IPS DF 4.7 (cell line): ENCODE measurements around the gene PRDM12.

Experiments used
- DNase-seq: peaks from one replicate; pipeline ENCODE4 v3.0.0-alpha.2; 2013; ENCODE audit warnings: low spot score; ENCODE audit errors: extremely low read depth

The PRDM12 gene

DNA sequence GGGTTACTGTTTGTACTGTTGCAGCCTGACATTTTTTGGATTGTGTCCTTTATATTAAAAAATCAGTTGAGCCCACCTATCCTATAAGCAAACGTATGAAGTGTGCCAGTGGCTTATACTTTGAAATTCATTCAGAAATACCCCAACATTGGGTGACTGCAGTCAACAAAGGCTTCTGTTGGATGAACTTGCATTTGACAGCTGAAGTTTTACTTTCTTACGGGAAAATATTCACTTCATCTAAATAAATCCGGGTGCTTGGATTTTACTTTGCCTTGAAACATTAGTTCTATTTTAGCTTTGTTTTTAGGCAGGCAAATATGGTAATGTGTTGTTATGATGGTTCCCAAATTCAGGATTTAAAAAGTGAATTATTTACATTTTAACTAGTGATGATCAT, 50.9 kb downstream of the PRDM12 start:
- DNase-seq: no peak

DNA sequence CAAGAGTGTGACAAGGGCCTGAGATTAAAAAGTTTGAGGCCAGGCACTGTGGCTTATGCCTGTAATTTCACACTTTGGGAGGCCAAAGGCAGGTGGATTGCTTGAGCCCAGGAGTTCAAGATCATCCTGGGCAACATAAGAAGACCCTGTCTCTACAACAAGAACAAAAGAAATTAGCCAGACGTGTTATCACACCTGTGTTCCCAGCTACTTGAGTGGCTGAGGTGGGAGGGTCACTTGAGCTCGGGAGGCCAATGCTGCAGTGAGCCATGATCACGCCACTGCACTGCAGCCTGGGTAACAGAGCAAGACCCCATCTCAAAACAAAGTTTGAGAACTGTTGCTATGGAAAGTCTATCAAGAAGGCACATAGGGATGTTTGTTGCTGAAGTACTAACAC, 54.2 kb downstream of the PRDM12 start:
- DNase-seq: no peak

DNA sequence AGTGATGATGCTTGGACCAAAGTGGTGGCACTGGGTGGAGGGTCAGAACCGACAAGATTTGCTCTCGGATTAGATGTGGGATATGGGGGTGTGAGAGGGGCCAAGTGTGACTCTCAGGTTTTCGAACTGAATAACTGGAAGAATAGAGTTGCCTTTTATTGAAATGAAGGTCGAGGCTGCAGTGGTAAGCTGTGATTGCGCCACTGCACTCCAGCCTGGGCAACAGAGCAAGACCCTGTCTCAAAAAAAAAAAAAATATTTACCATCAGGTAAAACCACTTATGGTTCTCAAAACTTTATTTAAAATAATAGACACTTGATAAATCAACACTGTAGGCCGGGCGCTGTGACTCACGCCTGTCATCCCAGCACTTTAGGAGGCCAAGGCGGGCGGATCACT, 56.4 kb downstream of the PRDM12 start:
- DNase-seq: no peak

DNA sequence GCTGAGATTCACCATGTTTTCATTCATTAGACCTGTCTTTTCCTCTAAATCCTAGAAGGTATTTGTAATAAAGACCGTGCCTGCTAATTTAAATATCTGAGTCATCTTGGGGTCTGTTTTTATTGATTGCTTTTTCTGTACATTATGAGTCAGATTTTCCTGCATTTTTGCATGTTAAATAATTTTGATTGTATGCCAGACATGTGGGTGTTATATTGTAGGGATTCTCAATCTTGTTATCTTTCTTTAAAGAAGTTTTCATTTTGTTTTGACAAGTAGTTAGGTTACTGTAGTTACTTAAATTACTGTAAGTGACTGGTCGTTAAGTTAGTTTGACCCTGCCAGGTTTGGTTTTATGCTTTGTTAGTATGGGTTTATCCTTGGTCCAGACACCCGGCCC, 64.3 kb downstream of the PRDM12 start:
- no peak for DNase-seq

DNA sequence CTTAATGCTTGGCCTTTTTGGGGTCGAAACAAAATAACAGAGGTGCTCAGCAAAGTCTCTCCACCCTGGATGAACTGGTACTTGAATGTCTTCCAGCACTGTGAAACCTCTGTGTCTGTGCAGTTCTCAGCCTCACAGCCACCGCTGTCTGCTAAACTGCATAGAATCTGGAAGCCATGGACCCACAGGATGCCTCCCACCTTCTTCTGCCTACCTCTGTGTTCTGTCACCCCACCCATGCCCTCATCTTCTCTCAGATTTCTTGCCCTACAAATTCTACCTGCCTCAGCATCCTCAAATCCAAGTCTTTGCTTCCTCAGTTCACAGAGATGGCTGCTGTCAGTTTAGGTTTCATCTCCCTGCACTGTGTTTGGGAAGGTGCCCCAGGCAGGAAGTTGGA, 64.8 kb downstream of the PRDM12 start:
- no peak for DNase-seq

DNA sequence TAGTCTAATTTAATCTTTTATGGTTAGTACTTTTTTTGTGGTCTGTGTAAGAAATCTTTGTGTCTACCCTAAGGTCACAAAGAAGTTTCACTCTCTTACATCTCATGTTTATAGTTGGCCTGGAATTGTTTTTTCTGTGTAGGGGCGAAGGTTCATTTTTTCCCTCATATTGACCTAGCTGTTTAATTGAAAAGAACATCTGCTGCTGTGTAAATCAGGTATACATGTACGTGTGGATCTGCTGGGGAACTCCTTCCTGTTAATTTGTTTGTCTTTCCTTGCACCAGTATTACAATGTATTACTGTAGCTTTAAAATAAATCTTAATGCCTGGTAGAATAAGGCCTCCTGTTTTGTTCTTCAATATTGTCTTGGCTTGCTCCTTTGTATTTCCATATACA, 67.0 kb downstream of the PRDM12 start:
- DNase-seq: no peak

DNA sequence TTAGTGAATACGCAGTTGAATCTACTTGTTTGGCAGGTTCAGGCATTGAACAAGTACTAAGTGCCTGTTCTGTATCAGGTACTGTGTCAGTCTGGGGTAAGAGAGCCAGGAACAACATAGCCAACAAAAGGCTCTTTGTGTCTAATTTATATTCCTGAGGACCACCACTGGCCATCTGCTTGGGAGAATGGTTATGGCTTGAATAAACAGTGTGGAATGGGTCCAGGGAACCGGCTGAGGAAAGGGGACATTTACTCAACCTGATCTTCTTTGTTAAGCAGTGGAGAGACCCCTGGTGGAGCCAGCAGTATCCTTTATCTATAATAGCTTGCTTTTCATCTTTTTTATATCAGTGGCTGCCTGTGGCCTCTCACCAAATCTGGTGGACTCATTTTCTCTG, 67.7 kb downstream of the PRDM12 start:
- DNase-seq: no peak
